HCT116 (cell line): ENCODE results near the gene CYP21A2.

Experiments
- CEBPB ChIP-seq: IDR thresholded peaks from 2 replicates; pipeline ENCODE4 v1.6.1; 2012; ENCODE audit warnings: low read depth
- POLR2A ChIP-seq: IDR thresholded peaks from 2 replicates; pipeline ENCODE4 v1.7.0; 2011; ENCODE audit warnings: borderline replicate concordance; ENCODE audit not compliant: insufficient read depth, insufficient read length; ENCODE audit errors: extremely low read depth
- TF ChIP-seq, protein P1 (sequence below): IDR thresholded peaks from 2 replicates; pipeline ENCODE4 v1.6.1; 2011; ENCODE audit warnings: mild to moderate bottlenecking, low read length, moderate library complexity; ENCODE audit not compliant: insufficient replicate concordance; ENCODE audit errors: extremely low read depth

DNA sequence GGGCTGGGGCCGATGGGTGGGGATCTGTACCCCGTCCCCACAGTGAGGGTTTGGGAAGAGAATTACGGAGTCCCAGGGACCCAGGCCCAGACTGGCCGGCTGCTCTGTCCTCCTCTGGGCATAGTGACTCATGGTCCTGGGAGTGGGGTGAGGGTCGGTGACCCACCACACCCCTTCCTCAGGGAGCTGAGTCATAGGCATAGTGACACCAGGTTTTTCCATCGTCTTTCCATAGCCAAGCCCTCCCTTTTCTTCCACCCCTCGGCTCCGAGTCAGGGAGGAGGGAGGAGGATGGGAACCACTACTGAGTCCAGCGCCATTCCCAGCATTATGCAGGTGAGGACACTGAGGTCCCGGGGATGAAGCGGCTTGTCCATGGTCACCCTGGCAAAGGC lies 8.9 kb downstream of the CYP21A2 start:
- TF ChIP-seq CEBPB (no peak), POLR2A (no peak)
- TF ChIP-seq, protein P1, sequence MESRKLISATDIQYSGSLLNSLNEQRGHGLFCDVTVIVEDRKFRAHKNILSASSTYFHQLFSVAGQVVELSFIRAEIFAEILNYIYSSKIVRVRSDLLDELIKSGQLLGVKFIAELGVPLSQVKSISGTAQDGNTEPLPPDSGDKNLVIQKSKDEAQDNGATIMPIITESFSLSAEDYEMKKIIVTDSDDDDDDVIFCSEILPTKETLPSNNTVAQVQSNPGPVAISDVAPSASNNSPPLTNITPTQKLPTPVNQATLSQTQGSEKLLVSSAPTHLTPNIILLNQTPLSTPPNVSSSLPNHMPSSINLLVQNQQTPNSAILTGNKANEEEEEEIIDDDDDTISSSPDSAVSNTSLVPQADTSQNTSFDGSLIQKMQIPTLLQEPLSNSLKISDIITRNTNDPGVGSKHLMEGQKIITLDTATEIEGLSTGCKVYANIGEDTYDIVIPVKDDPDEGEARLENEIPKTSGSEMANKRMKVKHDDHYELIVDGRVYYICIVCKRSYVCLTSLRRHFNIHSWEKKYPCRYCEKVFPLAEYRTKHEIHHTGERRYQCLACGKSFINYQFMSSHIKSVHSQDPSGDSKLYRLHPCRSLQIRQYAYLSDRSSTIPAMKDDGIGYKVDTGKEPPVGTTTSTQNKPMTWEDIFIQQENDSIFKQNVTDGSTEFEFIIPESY: no peak
